MCF 10A (cell line): ENCODE data around the gene TRRAP. TPM values are rescaled to one million over a fixed set of nuclear protein-coding genes. Genes with fewer than 3 reads are reported as not detected.
A peak's percentile ranks its signal among the peaks of the same experiment; 100 is the strongest.
"Not testable (repeated sequence)": the region's sequence is repeated elsewhere in the genome, so short reads cannot be mapped to it uniquely, and the experiment has no call there.

Source experiments
- BruUV-seq: library from RNA; stranded (reverse); fragments of 400-500 nt; replicated peaks from 2 replicates; lab custom pipeline; 2021; lab: Mats Ljungman, UMichigan
- CTCF ChIA-PET: fragments of 300-600 bp; sonication (Branson Sonifier 250); formaldehyde crosslinking; extraction: SDS; loops from one replicate; lab custom pipeline; 2021; ENCODE audit warnings: antibody characterized with exemption, inconsistent platforms; lab: Yijun Ruan, JAX
- POLR2A ChIA-PET: fragments of 300-600, 350-650 bp; sonication (Branson Sonifier 250); formaldehyde crosslinking; extraction: SDS; loops from one replicate; lab custom pipeline; 2020; ENCODE audit warnings: antibody characterized with exemption, inconsistent platforms; lab: Yijun Ruan, JAX
- DNase-seq: peaks from one replicate; pipeline ENCODE4 v3.0.0-alpha.2; 2018; ENCODE audit not compliant: unreplicated experiment
- H3K27ac Mint-ChIP-seq: one replicate; pipeline ENCODE4 v1.8.0; 2022; ENCODE audit warnings: mild to moderate bottlenecking, low read depth, mixed read lengths; ENCODE audit not compliant: unreplicated experiment
- H3K27me3 Mint-ChIP-seq: one replicate; pipeline ENCODE4 v1.8.0; 2022; ENCODE audit warnings: mixed read lengths; ENCODE audit not compliant: insufficient read depth, unreplicated experiment
- H3K36me3 Mint-ChIP-seq: one replicate; pipeline ENCODE4 v1.8.0; 2022; ENCODE audit warnings: mild to moderate bottlenecking, moderate library complexity, mixed read lengths; ENCODE audit not compliant: insufficient read depth, unreplicated experiment
- H3K4me1 Mint-ChIP-seq: one replicate; pipeline ENCODE4 v1.8.0; 2022; ENCODE audit warnings: mixed read lengths; ENCODE audit not compliant: insufficient read depth, unreplicated experiment
- H3K4me3 Mint-ChIP-seq: one replicate; pipeline ENCODE4 v1.8.0; 2022; ENCODE audit warnings: mild to moderate bottlenecking, moderate library complexity, mixed read lengths; ENCODE audit not compliant: unreplicated experiment
- H3K9me3 Mint-ChIP-seq: one replicate; pipeline ENCODE4 v1.8.0; 2022; ENCODE audit warnings: mixed read lengths; ENCODE audit not compliant: unreplicated experiment
- CTCF ChIP-seq: fragments of 200-600 bp; IDR thresholded peaks from one replicate; pipeline ENCODE4 v1.8.0; 2022; ENCODE audit warnings: antibody characterized with exemption, mild to moderate bottlenecking; ENCODE audit not compliant: unreplicated experiment
- intact Hi-C: fragments of 100-400 bp; cut with micrococcal nuclease; formaldehyde crosslinking; loops from 2 replicates; pipeline ENCODE4 v1.14.1; 2022
- total RNA-seq: library from RNA; stranded (reverse); gene quantifications from 2 replicates; pipeline ENCODE4 v1.2.3, GENCODE V29; 2022

TRRAP gene
- total RNA-seq, 1 experiment from 2014 or later = 30.4 TPM

- no peaks in the 10 kb centered on the region for H3K4me1 Mint-ChIP-seq
- TF ChIP-seq CTCF = peak; percentile 68
- H3K4me3 Mint-ChIP-seq = no peak overlapping the region
Measured at GRCh38 chr7:99040104-99040958, 162.0 kb downstream of the TRRAP start.

GRCh38 chr7:99041526-99041925 lies 163.2 kb downstream of the TRRAP start:
- H3K9me3 Mint-ChIP-seq = no peaks in the 10 kb centered on the region
- H3K27me3 Mint-ChIP-seq = no peaks in the 10 kb centered on the region
- DNase-seq = no peak
- ChIA-PET POLR2A (no interaction called here), CTCF (interaction anchor here (0.6 to 12.6 kb wide), 6 partner anchors 8 to 271 kb away, joined by 3 to 138 read pairs (median 4); no protein-coding TSS in a partner anchor)
- no peak overlapping the region for H3K4me3 Mint-ChIP-seq
- BruUV-seq = no TSS peak
- no peak overlapping the region for H3K27ac Mint-ChIP-seq
- no peaks in the 10 kb centered on the region for H3K4me1 Mint-ChIP-seq
- H3K36me3 Mint-ChIP-seq = peaks cover 100% of the 10 kb centered on the region
- no peak for TF ChIP-seq CTCF
- intact Hi-C loops = no loop called here

More at GRCh38 chr7:99040104-99040958, 162.0 kb downstream of the TRRAP start:
- Mint-ChIP-seq H3K9me3 (no peaks in the 10 kb centered on the region), H3K27ac (peak overlapping the region; percentile 27), H3K36me3 (peaks cover 100% of the 10 kb centered on the region), H3K27me3 (no peaks in the 10 kb centered on the region)
- CTCF ChIA-PET = interaction anchor here (0.6 to 12.6 kb wide), 11 partner anchors 15 to 953 kb away, joined by 3 to 138 read pairs (median 3); no protein-coding TSS in a partner anchor
- intact Hi-C loops = loop anchor here (1.0 kb wide), 2 partner anchors 102 to 273 kb away; no protein-coding TSS in a partner anchor
- BruUV-seq = no TSS peak
- peak; percentile 90 for DNase-seq
- POLR2A ChIA-PET = interaction anchor here (0.6 to 0.9 kb wide), 2 partner anchors 276 to 289 kb away, joined by 3 to 4 read pairs; no protein-coding TSS in a partner anchor

- CTCF ChIA-PET = interaction anchor here (1.2 to 12.6 kb wide), 2 partner anchors 19 to 270 kb away, joined by 3 to 138 read pairs; no protein-coding TSS in a partner anchor
- Mint-ChIP-seq H3K9me3 (no peaks in the 10 kb centered on the region), H3K4me1 (no peaks in the 10 kb centered on the region), H3K27ac (no peak overlapping the region), H3K4me3 (no peak overlapping the region), H3K27me3 (no peaks in the 10 kb centered on the region), H3K36me3 (peaks cover 99% of the 10 kb centered on the region)
- intact Hi-C loops = no loop called here
- BruUV-seq = no TSS peak
- no peak for TF ChIP-seq CTCF
- POLR2A ChIA-PET = interaction anchor here (0.9 kb wide), 1 partner anchor 100 kb away, joined by 3 read pairs; no protein-coding TSS in a partner anchor
- no peak for DNase-seq
Measured at GRCh38 chr7:99042957-99043356, 164.6 kb downstream of the TRRAP start.

- H3K27me3 Mint-ChIP-seq, H3K4me3 Mint-ChIP-seq, intact Hi-C loops, H3K9me3 Mint-ChIP-seq, H3K27ac Mint-ChIP-seq, H3K4me1 Mint-ChIP-seq, BruUV-seq, DNase-seq: not testable (repeated sequence)
- POLR2A ChIA-PET = interaction anchor here (1.3 kb wide), 1 partner anchor 14 kb away, joined by 4 read pairs; no protein-coding TSS in a partner anchor
- peaks cover 99% of the 10 kb centered on the region for H3K36me3 Mint-ChIP-seq
- CTCF ChIA-PET = interaction anchor here (0.6 to 12.6 kb wide), 3 partner anchors 31 to 268 kb away, joined by 3 to 138 read pairs (median 4); no protein-coding TSS in a partner anchor
Measured at GRCh38 chr7:99044858-99045257, 166.5 kb downstream of the TRRAP start.

GRCh38 chr7:99046262-99046661 lies 167.9 kb downstream of the TRRAP start:
- H3K9me3 Mint-ChIP-seq, H3K4me3 Mint-ChIP-seq, DNase-seq, H3K27me3 Mint-ChIP-seq, H3K4me1 Mint-ChIP-seq, BruUV-seq, intact Hi-C loops, POLR2A ChIA-PET, H3K27ac Mint-ChIP-seq: not testable (repeated sequence)
- CTCF ChIA-PET = interaction anchor here (0.7 kb wide), 1 partner anchor 67 kb away, joined by 3 read pairs; no protein-coding TSS in a partner anchor
- H3K36me3 Mint-ChIP-seq = peaks cover 94% of the 10 kb centered on the region
